DND-41 (cell line): ENCODE results near the gene ACO1.

Experiments
- ATAC-seq: fragments of 200-7000 bp; cut with Tn5 transposase; 3 replicates; pipeline ENCODE4 v1.9.1; 2021; ENCODE audit warnings: low read depth; ENCODE audit not compliant: insufficient read depth
- DNase-seq: peaks from one replicate; pipeline ENCODE4 v3.0.0-alpha.2; 2020
- H2AFZ ChIP-seq: 2 replicates; pipeline ENCODE4 v1.6.0; 2012; ENCODE audit warnings: low read depth, low read length
- H3K27ac ChIP-seq: 2 replicates; pipeline ENCODE4 v1.5.1; 2012; ENCODE audit warnings: low read length, inconsistent platforms
- H3K27me3 ChIP-seq: fragments of 200-600 bp; sonication (generic); 2 replicates; pipeline ENCODE4 v1.6.0; 2012; ENCODE audit warnings: low read length, mild to moderate bottlenecking, inconsistent platforms; ENCODE audit not compliant: insufficient read depth, poor library complexity
- H3K36me3 ChIP-seq: 2 replicates; pipeline ENCODE4 v1.5.1; 2012; ENCODE audit warnings: low read length, inconsistent platforms; ENCODE audit not compliant: insufficient read depth
- H3K4me1 ChIP-seq: 2 replicates; pipeline ENCODE4 v1.5.1; 2012; ENCODE audit warnings: mild to moderate bottlenecking, low read length; ENCODE audit not compliant: insufficient read depth
- H3K4me2 ChIP-seq: 2 replicates; pipeline ENCODE4 v1.6.0; 2012; ENCODE audit warnings: mild to moderate bottlenecking, moderate library complexity, low read length, inconsistent platforms; ENCODE audit not compliant: insufficient read depth
- H3K4me3 ChIP-seq, 2 experiments: fragments of 200-600 bp in 1 of 2; shearing (Covaris generic) in 1 of 2; 2 replicates each; pipeline ENCODE4 v1.5.1; 2012 to 2016; ENCODE audit warnings: inconsistent platforms in 2 of 2, low read length in 2 of 2, mild to moderate bottlenecking in 2 of 2, low read depth in 1 of 2, moderate library complexity in 1 of 2
- H3K79me2 ChIP-seq: 2 replicates; pipeline ENCODE4 v1.6.0; 2012; ENCODE audit warnings: low read length, inconsistent platforms; ENCODE audit not compliant: insufficient read depth
- H3K9ac ChIP-seq: 2 replicates; pipeline ENCODE4 v1.6.0; 2012; ENCODE audit warnings: low read depth, mild to moderate bottlenecking, inconsistent platforms, low read length, moderate library complexity
- H3K9me3 ChIP-seq: 2 replicates; pipeline ENCODE4 v1.5.1; 2012; ENCODE audit warnings: low read length, moderate library complexity, mild to moderate bottlenecking, inconsistent platforms; ENCODE audit not compliant: insufficient read depth, severe bottlenecking
- H4K20me1 ChIP-seq: 2 replicates; pipeline ENCODE4 v1.6.0; 2012; ENCODE audit warnings: low read length; ENCODE audit not compliant: insufficient read depth
- CTCF ChIP-seq: IDR thresholded peaks from 2 replicates; pipeline ENCODE4 v1.5.1; 2012; ENCODE audit warnings: borderline replicate concordance, low read length, moderate library complexity, mild to moderate bottlenecking; ENCODE audit not compliant: poor library complexity, severe bottlenecking; ENCODE audit errors: extremely low read depth
- EZH2 ChIP-seq: IDR thresholded peaks from 3 replicates; pipeline ENCODE4 v1.6.1; 2012; ENCODE audit warnings: borderline replicate concordance, low read depth, mild to moderate bottlenecking, moderate library complexity, low read length, inconsistent platforms; ENCODE audit not compliant: severe bottlenecking

ACO1 gene

GRCh38 chr9:32340361-32340760, 44.1 kb upstream of the ACO1 start:
- TF ChIP-seq CTCF (no peak), EZH2 (no peak)
- no peaks in the 10 kb centered on the region for H4K20me1 ChIP-seq
- H3K4me3 ChIP-seq = no peak overlapping the region
- no peak overlapping the region for H3K27ac ChIP-seq
- no peaks in the 10 kb centered on the region for H3K36me3 ChIP-seq
- H3K27me3 ChIP-seq = no peaks in the 10 kb centered on the region
- DNase-seq (no peak), ATAC-seq (no peak)
- no peak overlapping the region for H3K9ac ChIP-seq
- no peak overlapping the region for H2AFZ ChIP-seq
- no peaks in the 10 kb centered on the region for H3K79me2 ChIP-seq
- no peak overlapping the region for H3K4me2 ChIP-seq
- no peaks in the 10 kb centered on the region for H3K9me3 ChIP-seq
- H3K4me1 ChIP-seq = peaks cover 12% of the 10 kb centered on the region

GRCh38 chr9:32344551-32345182, 39.8 kb upstream of the ACO1 start:
- Histone ChIP-seq H3K79me2 (no peaks in the 10 kb centered on the region), H3K9me3 (no peaks in the 10 kb centered on the region), H4K20me1 (no peaks in the 10 kb centered on the region), H3K4me1 (peaks cover 12% of the 10 kb centered on the region), H3K4me2 (peak overlapping the region; percentile 45; the same call in 1 of the 2 replicates), H3K36me3 (no peaks in the 10 kb centered on the region), H3K27ac (no peak overlapping the region), H3K27me3 (no peaks in the 10 kb centered on the region), H2AFZ (peak overlapping the region; percentile 59), H3K9ac (no peak overlapping the region), H3K4me3 (no peak overlapping the region)
- peak; percentile 97 for ATAC-seq
- TF ChIP-seq CTCF (no peak), EZH2 (no peak)
- peak; percentile 32 for DNase-seq

- Histone ChIP-seq H3K9me3 (no peaks in the 10 kb centered on the region), H2AFZ (peak overlapping the region; percentile 59), H4K20me1 (no peaks in the 10 kb centered on the region), H3K4me3 (no peak overlapping the region), H3K36me3 (no peaks in the 10 kb centered on the region), H3K9ac (no peak overlapping the region), H3K27me3 (no peaks in the 10 kb centered on the region), H3K27ac (no peak overlapping the region), H3K79me2 (no peaks in the 10 kb centered on the region), H3K4me1 (peaks cover 12% of the 10 kb centered on the region), H3K4me2 (no peak overlapping the region)
- ATAC-seq (no peak), DNase-seq (no peak)
- TF ChIP-seq CTCF = no peak
- TF ChIP-seq EZH2 = no peak
Observed at GRCh38 chr9:32345243-32345642, 39.2 kb upstream of the ACO1 start.
